LNCaP clone FGC (cell line): ENCODE data around the gene MAP3K15.
"Not testable (repeated sequence)": the region's sequence is repeated elsewhere in the genome, so short reads cannot be mapped to it uniquely, and the experiment has no call there.

Source experiments
- DNase-seq: peaks from one replicate; pipeline ENCODE4 v3.0.0-alpha.2; 2011; ENCODE audit warnings: low read depth
- H3K4me3 ChIP-seq: 2 replicates; pipeline ENCODE4 v1.5.1; 2011; ENCODE audit warnings: mild to moderate bottlenecking, low read depth, low read length, control low read depth
- CTCF ChIP-seq: IDR thresholded peaks from 2 replicates; pipeline ENCODE4 v1.5.1; 2012; ENCODE audit warnings: mild to moderate bottlenecking; ENCODE audit not compliant: control insufficient read depth, insufficient read depth; ENCODE audit errors: extremely low read depth

Gene MAP3K15

GRCh38 chrX:19513383-19513782 is 1.9 kb downstream of the MAP3K15 start:
- TF ChIP-seq CTCF = no peak
- DNase-seq = no peak
- H3K4me3 ChIP-seq = no peak overlapping the region

DNA sequence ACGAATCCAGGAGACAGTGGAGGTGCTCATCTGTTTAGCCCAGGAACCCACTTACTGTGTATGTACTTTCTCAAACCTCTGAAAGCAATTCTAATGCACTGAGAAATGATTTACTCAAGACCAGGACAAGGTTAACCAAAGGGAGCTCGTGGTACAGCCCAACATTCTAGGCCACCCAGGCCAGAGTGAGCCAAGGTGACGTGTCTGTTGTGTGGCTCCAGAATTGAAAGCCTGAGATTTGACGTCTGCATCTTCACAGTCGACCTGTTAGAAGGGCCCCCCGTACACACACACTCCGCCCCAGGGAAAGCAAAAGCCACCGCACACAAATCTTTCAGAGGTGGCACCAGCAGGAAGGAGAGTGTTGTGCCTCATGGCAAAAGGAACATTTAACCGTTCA is 2.3 kb downstream of the MAP3K15 start:
- no peak for DNase-seq
- no peak for TF ChIP-seq CTCF
- no peak overlapping the region for H3K4me3 ChIP-seq

- no peak for DNase-seq
- H3K4me3 ChIP-seq = no peak overlapping the region
- no peak for TF ChIP-seq CTCF
Measured at GRCh38 chrX:19512359-19512758, 2.9 kb downstream of the MAP3K15 start.

DNA sequence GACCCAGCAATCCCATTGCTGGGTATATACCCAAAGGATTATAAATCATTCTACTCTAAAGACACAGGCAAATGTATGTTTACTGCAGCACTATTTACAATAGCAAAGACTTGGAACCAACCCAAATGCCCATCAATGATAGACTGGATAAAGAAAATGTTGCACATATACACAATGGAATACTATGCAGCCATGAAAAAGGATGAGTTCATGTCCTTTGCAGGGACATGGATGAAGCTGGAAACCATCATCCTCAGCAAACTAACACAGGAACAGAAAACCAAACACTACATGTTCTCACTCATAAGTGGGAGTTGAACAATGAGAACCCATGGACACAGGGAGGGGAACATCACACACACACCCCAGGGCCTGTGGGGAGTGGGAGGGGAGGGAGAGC is 3.5 kb downstream of the MAP3K15 start:
- H3K4me3 ChIP-seq, DNase-seq: not testable (repeated sequence)

DNA sequence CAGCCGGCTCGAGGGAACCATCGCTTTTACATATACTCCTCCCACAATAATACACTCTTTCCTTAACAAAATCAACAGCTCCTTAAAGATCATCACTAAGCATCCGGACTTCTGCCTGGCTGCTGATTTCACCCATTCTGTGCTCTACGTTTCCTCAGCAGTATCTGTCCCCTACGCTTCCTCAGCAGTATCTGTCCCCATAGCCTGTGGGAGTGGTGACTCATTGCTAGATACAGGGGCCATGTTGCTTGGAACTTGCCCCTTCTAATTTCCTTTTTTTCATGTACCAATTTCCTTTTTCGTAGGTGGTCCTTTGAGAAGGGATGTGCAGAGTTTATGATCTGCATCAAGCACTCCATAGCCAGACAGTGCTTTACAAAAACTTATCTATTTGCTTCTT is 18.6 kb downstream of the MAP3K15 start:
- no peak for DNase-seq
- no peak for TF ChIP-seq CTCF
- no peak overlapping the region for H3K4me3 ChIP-seq

- DNase-seq = no peak
- no peak for TF ChIP-seq CTCF
- no peak overlapping the region for H3K4me3 ChIP-seq
Measured at GRCh38 chrX:19487520-19488200, 27.6 kb downstream of the MAP3K15 start.

DNA sequence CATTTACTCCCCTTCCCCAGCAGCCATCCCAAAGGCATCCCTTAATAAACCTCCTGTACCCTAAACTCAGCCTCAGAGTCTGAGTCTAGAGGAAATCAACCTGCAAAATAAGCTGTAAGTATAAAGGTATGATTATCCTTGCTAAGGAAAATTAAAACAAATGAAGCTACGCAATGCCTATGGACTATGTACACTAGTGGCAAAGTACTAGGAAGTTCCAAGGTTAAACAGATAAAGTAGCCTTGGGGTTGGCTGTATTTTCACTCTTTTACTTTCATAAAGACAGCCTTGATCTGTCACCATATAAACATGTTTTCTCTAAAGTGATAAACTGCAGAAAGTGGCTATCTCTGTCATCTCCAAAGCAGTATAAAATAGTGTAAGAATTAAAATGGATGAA is 35.9 kb downstream of the MAP3K15 start:
- DNase-seq = no peak
- no peak for TF ChIP-seq CTCF
- no peak overlapping the region for H3K4me3 ChIP-seq

- DNase-seq, H3K4me3 ChIP-seq: not testable (repeated sequence)
Measured at GRCh38 chrX:19468383-19468782, 46.9 kb downstream of the MAP3K15 start.
